Effector CD8-positive, alpha-beta T cell (primary cell): ENCODE data around the gene FRMD3.
"Not testable (repeated sequence)": the region's sequence is repeated elsewhere in the genome, so short reads cannot be mapped to it uniquely, and the experiment has no call there.

ENCODE experiments used
- DNase-seq: peaks from one replicate; lab custom pipeline; 2025; lab: John Stamatoyannopoulos, UW

FRMD3 gene

GRCh38 chr9:83392228-83392627 lies 146.0 kb downstream of the FRMD3 start:
- no peak for DNase-seq

GRCh38 chr9:83388346-83388745 lies 149.9 kb downstream of the FRMD3 start:
- DNase-seq: no peak

- DNase-seq: no peak
These were observed 150.6 kb downstream of the FRMD3 start for GRCh38 chr9:83387401-83388185.

DNA sequence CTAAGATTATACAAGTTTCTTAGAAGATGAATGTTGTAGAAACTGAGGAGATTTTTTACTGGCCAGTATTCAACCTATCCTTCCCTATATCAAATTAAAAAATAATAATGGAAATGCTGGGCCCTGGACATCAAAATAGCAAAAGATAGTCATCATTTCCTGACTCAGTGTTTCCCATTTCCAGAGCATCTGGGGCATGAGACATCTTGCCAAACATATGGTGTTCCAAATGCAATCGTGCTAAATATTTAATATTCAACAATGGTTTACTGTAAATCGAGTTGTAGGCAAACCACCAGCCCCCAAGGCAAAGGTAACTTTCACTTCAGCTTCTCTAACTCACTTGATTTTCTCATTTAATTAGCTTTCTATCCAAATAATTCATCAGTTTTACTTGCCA lies 152.9 kb downstream of the FRMD3 start:
- DNase-seq: no peak

- DNase-seq: no peak
These were observed 154.0 kb downstream of the FRMD3 start for GRCh38 chr9:83384214-83384613.

DNA sequence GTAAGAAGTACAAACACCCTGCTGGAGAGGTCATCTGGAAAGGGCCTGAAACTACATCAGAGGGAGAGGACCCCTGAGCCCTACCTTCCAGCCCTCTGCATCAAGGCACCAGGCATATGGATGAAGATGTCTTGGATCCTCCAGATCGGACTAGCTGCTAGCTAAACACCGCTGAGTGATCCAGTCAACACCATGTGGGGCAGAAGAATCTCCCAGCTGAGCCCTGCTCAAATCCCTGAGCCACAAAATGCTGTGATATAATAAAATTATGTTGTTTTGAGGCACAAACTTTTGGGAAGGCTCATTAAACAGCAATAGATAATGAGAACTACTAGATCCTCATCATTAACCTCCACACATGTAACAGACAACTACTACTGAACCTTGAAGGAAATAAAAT lies 155.2 kb downstream of the FRMD3 start:
- DNase-seq: no peak

DNA sequence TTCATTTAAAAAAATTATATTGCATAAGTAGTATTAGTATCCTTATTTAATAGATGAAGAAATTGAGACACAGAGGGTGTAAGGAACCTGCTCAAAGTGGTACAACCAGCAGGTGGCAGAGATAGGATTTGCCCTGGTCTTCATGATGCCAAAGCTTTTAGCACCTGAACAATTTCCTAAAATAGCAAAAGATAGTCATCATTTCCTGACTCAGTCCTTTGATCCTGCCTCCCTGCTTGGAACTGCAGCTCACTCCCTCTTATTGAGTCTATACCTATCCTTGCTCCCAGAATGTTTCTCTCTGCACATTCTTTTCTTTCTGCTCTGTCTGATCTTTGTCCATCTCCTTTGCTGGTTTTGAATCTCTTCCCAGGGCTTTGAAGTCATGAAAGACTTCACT lies 155.8 kb downstream of the FRMD3 start:
- DNase-seq: no peak

- DNase-seq: no peak
These were observed 159.2 kb downstream of the FRMD3 start for GRCh38 chr9:83379045-83379444.

- DNase-seq: no peak
These were observed 165.2 kb downstream of the FRMD3 start for GRCh38 chr9:83372957-83373356.

GRCh38 chr9:83367326-83367725 lies 170.9 kb downstream of the FRMD3 start:
- no peak for DNase-seq

GRCh38 chr9:83362341-83362995 lies 175.7 kb downstream of the FRMD3 start:
- no peak for DNase-seq

- DNase-seq: no peak
These were observed 179.2 kb downstream of the FRMD3 start for GRCh38 chr9:83359039-83359438.

- not testable (repeated sequence) for DNase-seq
These were observed 179.7 kb downstream of the FRMD3 start for GRCh38 chr9:83358493-83358892.

- no peak for DNase-seq
These were observed 182.5 kb downstream of the FRMD3 start for GRCh38 chr9:83355729-83356151.

DNA sequence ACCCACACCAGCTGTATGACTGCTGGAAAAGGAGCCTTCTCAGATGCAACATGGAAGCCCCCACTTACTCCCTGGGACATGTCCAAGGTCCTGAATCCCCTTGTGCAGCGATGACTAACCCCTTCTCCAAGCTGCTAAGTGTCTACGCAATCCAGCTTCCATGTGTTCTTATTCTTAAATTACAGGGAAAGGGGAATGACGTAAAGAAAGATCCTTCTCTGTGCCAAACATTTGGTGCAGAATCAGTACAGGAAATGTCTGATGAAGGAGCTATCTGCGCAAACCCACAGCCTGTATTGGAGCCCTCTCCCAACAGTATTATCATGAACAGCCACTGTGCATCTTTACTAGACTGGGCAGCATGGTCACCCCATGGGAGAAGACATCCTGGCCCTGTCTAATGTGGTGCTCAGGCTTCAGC lies 183.2 kb downstream of the FRMD3 start:
- DNase-seq: no peak

DNA sequence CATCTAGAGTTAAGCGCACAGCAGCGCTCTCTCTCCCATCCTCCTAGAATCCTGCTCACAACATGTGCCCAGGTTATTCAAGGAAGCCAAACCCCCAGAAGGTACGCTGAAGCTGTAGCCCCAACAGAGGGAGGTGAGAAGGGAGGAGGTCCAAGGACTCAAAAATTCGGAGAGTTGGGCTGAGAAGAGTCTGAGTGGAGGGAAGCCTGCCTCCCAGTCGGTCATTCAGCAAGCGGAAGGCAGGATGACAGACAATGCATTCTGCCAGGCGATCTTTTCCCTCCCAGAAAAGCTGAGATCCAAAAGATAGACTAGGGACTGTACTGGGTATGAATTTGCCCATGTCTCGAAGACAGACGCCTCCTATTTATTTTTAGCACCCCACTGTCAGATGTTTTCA lies 189.2 kb downstream of the FRMD3 start:
- DNase-seq: no peak

DNA sequence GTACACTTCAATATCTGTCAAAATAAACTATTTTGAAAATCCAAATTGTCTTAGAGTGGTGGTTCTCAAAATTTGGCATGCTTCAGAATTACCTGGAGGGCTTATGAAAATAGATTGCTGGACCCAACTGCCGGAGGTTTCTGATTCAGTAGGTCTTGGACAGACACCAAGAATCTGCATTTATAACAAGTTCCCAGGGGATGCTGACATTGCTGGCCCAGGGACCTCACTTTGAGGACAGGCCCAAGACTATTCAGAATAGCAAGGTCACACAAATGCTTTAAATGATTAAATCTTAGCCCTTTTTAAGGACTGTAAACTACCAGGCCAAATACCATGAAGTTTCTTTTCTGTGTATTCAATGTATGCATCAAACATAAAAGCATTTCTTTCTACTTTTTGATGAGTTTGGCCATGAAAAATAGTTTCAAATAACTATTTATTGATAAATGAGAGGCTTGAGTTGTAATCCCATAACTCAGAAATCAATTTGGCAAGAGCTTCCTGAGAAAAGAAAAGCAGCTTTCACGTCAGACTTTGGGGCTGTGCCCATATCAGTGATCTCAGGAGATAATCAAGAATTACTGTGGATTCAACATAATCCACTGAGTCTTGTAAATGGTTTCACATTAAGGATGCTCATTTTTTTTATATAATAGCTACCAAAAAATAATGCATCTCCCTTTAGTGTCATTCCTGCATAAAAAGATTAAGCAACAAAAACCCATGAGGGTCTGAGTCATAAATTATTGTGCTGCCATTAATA lies 191.4 kb downstream of the FRMD3 start:
- DNase-seq: no peak

DNA sequence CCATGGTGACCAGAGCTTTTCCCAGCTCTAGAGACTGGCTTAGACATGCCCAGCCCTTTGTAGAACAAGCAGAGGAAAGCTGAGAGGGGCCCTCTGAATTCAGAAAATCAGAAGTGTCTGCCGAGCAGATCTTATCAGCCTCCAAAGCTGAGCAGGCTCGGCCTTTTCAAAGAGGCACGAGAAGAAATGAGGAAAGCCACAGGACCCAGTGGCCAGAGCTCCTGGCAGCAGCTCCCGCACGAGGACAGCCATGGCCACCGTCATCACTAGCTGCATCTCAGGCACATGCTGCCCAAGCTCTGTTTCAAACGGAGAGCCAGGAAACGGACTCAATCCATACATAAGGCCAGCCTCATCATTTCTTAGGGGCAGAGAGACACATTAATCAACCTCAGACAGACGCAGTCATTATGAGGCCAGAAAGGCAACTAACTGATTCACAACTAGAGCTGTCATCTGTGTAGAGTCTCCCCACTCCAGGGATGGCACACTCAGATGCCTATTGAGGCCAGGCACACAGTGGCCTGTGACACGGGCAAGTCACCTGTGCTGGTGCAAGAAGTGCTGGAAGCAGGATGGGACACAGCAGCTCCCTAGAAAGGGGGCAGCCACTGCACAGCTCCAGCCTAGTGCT lies 194.7 kb downstream of the FRMD3 start:
- no peak for DNase-seq

DNA sequence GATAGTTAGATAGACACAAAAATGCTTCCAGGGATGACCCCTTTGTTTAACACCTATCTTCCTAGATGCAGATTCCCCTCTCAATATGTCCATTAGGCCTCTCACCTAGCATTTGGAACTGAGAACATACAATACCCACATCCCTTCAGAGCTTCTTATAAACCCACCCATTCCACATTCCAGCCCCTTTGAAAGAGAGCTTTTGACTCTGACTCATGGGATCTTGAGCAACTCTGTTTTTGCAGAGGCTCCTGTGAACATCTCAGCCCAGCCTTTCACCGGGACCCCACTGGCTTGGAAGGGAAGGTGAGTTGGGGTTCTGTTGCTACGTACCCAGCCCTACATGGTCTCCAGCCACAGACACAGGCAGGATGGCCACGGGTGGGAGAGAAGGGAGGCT lies 195.5 kb downstream of the FRMD3 start:
- DNase-seq: no peak

DNA sequence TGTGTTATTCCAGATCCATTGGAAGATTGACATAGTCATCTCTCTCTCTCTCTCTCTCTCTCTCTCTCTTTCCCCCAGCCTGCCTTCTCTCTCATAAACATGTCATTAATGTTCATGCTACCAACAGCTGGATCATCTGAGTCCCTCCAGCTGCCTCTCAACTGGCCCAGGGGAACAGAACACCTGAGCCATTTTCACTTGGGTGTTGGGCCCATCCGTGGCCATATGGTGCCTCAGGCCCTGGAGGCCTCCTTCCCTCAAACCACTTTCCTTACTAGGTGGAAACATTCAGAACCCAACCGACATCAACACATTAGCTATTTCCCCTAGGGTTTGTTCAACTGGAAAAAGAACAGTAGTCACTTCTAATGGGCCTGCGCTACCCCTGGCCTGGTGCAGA lies 196.2 kb downstream of the FRMD3 start:
- DNase-seq: no peak

- no peak for DNase-seq
These were observed 197.8 kb downstream of the FRMD3 start for GRCh38 chr9:83340451-83340850.

DNA sequence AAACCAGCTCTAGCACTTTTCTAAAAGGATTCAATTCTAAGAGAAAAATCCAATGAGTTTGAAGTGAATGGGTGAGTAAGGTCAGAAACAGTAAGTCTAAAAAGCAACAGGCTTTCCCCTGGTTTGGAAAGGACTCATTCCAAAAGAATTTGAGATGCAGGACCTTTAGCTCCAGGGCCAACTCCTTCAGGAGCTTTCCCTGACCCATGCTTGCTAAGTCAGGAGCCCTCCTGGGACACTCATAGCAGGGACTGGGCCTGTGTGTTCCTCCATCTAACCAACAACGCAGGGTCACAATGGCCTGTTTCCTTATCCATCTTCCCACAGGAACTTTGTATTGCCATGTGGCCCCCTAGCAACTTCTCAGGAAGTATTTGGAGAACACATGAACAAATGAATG lies 198.8 kb downstream of the FRMD3 start:
- no peak for DNase-seq
